Thoracic aorta (tissue), 2 donors: ENCODE results near the gene TULP4. TPM values are rescaled to one million over a fixed set of nuclear protein-coding genes. Genes with fewer than 3 reads are reported as not detected.

Experiments used
- ATAC-seq: fragments of 150-250 bp; one replicate; pipeline ENCODE4 v1.8.0; 2017; ENCODE audit warnings: low read depth; ENCODE audit not compliant: insufficient number of reproducible peaks, low FRiP score
- DNase-seq: peaks from one replicate; pipeline ENCODE4 v3.0.0-alpha.2; 2020; ENCODE audit warnings: low spot score
- H3K27ac ChIP-seq, 2 donors: fragments of 200-600 bp; sonication (generic); 1 replicate in 1 of 2; 2 replicates in 1 of 2; pipeline ENCODE4 v1.5.1; 2016; ENCODE audit warnings: mild to moderate bottlenecking in 2 of 2, moderate library complexity in 2 of 2
- H3K27me3 ChIP-seq: fragments of 200-600 bp; sonication (generic); replicated peaks from 2 replicates; pipeline ENCODE4 v1.6.0; 2016; ENCODE audit warnings: mild to moderate bottlenecking; ENCODE audit not compliant: insufficient read depth
- H3K36me3 ChIP-seq: fragments of 200-600 bp; sonication (generic); one replicate; pipeline ENCODE4 v1.5.1; 2016
- H3K4me1 ChIP-seq, 2 donors: fragments of 200-600 bp; sonication (generic); 1 replicate in 1 of 2; 2 replicates in 1 of 2; pipeline versions ENCODE4 v1.5.1 to v1.6.0; 2016; ENCODE audit warnings: low read depth in 2 of 2, mild to moderate bottlenecking in 1 of 2; ENCODE audit not compliant: control insufficient read depth in 1 of 2
- H3K4me3 ChIP-seq: fragments of 200-600 bp; sonication (generic); 2 replicates; pipeline ENCODE4 v1.5.1; 2016; ENCODE audit warnings: mild to moderate bottlenecking
- H3K9me3 ChIP-seq: fragments of 200-600 bp; sonication (generic); 2 replicates; pipeline ENCODE4 v1.5.1; 2016
- CTCF ChIP-seq: fragments of 200-600 bp; sonication (generic); IDR thresholded peaks from one replicate; pipeline ENCODE4 v1.5.1; 2019; ENCODE audit warnings: antibody characterized with exemption
- total RNA-seq, 2 donors: library from RNA; depleted of rRNA; stranded (reverse); fragments of >200 nt; gene quantifications; one replicate each; pipeline versions ENCODE4 v1.1.0 to v1.2.3, GENCODE V29; 2016

The TULP4 gene
- total RNA-seq, 2 donors from 2014 or later, result 75.5 to 189 TPM

- no peak overlapping the region for H3K27ac ChIP-seq
- H3K9me3 ChIP-seq, result no peaks in the 10 kb centered on the region
- ATAC-seq (no peak), DNase-seq (no peak)
- no peaks in the 10 kb centered on the region for H3K27me3 ChIP-seq
- H3K4me3 ChIP-seq, result no peak overlapping the region
- TF ChIP-seq CTCF, result no peak
- H3K4me1 ChIP-seq, result no peaks in the 10 kb centered on the region
- H3K36me3 ChIP-seq, result peaks cover 5% of the 10 kb centered on the region
These were observed 104.9 kb downstream of the TULP4 start for GRCh38 chr6:158416883-158417759.

GRCh38 chr6:158417760-158418098 lies 105.5 kb downstream of the TULP4 start:
- Histone ChIP-seq H3K27me3 (no peaks in the 10 kb centered on the region), H3K4me1 (no peaks in the 10 kb centered on the region), H3K9me3 (no peaks in the 10 kb centered on the region), H3K36me3 (peaks cover 5% of the 10 kb centered on the region), H3K27ac (no peak overlapping the region), H3K4me3 (no peak overlapping the region)
- ATAC-seq (no peak), DNase-seq (no peak)
- no peak for TF ChIP-seq CTCF

GRCh38 chr6:158418501-158418900 lies 106.2 kb downstream of the TULP4 start:
- no peak overlapping the region for H3K4me3 ChIP-seq
- H3K9me3 ChIP-seq, result no peaks in the 10 kb centered on the region
- DNase-seq (no peak), ATAC-seq (no peak)
- no peaks in the 10 kb centered on the region for H3K27me3 ChIP-seq
- peaks cover 5% of the 10 kb centered on the region for H3K36me3 ChIP-seq
- no peak for TF ChIP-seq CTCF
- H3K4me1 ChIP-seq, result no peaks in the 10 kb centered on the region
- H3K27ac ChIP-seq, result no peak overlapping the region

GRCh38 chr6:158419339-158419909 lies 107.2 kb downstream of the TULP4 start:
- Histone ChIP-seq H3K27me3 (no peaks in the 10 kb centered on the region), H3K36me3 (no peaks in the 10 kb centered on the region), H3K9me3 (no peaks in the 10 kb centered on the region), H3K4me1 (no peaks in the 10 kb centered on the region), H3K27ac (no peak overlapping the region), H3K4me3 (no peak overlapping the region)
- ATAC-seq (no peak), DNase-seq (no peak)
- no peak for TF ChIP-seq CTCF

- Histone ChIP-seq H3K27me3 (no peaks in the 10 kb centered on the region), H3K4me1 (no peaks in the 10 kb centered on the region)
- ATAC-seq, result no peak
These were observed 109.1 kb downstream of the TULP4 start for GRCh38 chr6:158421381-158421780.

More at GRCh38 chr6:158421381-158421780, 109.1 kb downstream of the TULP4 start:
- DNase-seq, result no peak
- no peaks in the 10 kb centered on the region for H3K36me3 ChIP-seq
- no peaks in the 10 kb centered on the region for H3K9me3 ChIP-seq
- H3K27ac ChIP-seq, result no peak overlapping the region
- no peak overlapping the region for H3K4me3 ChIP-seq
- no peak for TF ChIP-seq CTCF
